NCI-H345 treated with DMSO at 0.1 percent for 48 hours (cell line): Measurements from ENCODE around the gene PTK6.
"Not testable (repeated sequence)": the region's sequence is repeated elsewhere in the genome, so short reads cannot be mapped to it uniquely, and the experiment has no call there.

Experiments used
- DNase-seq: peaks from one replicate; lab custom pipeline; 2025; ENCODE audit not compliant: unreplicated experiment; lab: John Stamatoyannopoulos, UW

PTK6 gene

DNA sequence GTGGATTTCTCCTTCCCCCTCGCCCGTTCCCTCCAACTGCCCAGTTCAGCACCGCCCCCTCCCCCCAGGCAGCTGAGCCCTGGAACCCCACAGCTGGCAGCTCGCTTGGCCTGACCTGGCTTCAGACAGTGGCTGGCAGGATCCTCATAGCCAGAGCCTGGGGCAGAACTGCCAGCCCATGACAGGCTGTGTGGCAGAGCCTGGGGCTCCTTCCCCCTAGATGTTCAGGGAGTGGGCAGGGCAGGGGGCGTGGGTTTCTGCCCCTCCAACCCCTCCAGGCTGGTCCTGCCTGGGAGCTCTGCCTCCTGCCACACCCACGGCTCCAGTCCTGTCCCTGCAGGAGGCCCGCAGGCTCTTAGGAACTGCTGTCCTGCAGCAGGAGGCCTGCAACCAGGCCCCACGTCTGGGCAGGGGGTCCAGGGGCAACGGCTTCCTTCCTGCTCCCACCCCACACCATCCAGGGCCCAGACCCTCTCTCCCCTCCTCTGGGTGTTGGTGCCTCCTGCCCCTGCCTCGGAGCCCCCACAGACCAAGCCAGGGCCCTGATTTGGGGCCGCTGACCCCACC is 55.1 kb downstream of the PTK6 start:
- no peak for DNase-seq

DNA sequence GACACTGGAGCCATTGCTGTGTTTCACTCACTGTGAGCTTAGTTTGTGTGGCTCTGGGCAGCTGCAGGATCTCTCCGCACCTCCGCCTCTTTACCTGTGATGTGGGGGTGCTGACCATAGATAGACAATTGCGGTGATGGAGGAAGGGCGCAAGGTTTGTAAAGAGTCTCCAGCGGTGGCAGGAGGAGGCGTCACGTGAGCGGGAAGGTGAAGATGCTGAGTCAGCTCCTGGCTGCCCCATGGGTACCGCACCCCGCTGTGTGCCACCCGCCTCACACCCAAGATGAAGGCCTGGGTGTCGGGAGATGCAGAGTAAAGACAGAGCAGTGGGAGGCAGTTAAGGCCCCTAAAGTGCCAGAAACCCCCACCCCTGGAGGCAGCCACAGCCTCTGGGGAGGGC is 55.7 kb downstream of the PTK6 start:
- DNase-seq, result no peak

DNA sequence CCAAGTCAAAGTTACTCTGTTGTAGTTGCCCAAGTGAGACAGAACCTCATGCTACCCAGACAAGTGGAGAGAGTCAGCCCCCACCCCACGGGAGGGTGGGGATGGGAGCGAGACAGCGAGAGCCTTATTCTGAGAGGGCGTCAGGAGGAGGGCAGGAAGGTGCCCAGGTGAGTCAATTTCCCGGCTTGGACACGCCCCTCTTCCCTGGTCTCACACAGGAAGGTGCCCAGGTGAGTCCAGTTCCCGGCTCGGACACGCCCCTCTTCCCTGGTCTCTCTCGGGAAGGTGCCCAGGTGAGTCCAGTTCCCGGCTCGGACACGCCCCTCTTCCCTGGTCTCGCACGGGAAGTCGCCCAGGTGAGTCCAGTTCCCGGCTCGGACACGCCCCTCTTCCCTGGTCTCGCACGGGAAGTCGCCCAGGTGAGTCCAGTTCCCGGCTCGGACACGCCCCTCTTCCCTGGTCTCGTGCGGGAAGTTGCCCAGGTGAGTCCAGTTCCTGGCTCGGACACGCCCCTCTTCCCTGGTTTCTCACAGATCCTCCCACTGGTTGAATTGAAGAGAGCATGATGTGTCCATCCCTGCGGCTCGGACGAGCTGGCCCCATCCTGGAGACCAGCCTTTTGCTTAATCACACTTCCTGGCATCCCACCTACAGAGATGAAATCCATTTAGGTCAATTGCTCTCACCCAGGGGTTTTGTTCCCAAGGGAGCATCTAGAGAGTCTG is 57.3 kb downstream of the PTK6 start:
- not testable (repeated sequence) for DNase-seq

DNA sequence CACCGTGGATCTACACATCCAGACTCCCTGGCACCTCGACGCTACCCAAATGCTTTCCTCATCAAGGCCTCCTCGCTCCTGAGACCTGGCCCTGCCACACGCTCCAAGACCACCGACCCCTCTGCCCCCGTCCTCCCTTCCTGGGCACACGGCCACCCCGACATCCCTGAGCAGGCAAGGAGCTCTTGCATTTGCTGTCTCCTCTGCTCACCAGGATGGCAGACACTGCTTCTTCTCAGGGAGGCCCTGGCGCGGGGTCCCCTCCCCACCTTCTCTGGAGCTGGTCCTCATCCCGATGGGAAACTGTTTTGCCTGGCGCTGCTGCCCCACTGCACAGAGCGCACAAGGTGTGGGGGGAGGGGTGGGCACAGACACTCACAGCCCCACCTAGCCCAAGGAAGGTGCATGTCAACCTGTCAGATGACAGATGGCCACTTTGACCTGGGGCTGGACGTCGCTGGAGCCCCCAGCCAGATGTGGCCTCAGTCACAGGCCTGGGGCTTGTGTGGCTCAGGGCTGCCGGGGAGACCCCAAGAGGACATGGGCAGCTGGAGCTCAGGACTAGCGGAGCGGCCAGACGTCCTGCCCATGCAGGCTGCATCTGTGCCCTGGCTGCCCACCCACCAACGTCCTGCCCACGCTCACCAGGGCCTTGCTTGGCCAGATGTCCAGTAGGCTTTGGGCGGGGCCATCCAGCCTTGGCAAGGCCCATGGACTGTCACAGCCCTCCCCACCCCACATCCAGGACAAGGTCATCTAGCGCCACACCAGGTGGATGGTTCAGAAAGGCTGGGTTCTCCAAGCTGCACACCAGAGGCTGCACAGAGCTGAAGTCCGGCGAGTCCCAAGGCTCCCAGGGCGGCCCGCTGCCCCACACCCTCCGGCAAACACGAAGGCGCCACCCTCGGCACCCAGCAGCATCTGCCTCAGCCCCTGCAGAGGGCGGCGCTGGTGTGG is 58.6 kb downstream of the PTK6 start:
- no peak for DNase-seq
